T-helper 1 cell treated with Interleukin-12 subunit alpha and Interleukin-12 subunit beta and Interleukin-4 antibody, amounts not matched to agents 30 μg/mL and 1 μg/mL, for 36 hours (primary cell): ENCODE measurements around the gene PRM2.

Experiments
- H3K27ac Mint-ChIP-seq: one replicate; pipeline ENCODE4 v1.8.0; 2021; ENCODE audit warnings: mild to moderate bottlenecking, mixed read lengths
- H3K27me3 Mint-ChIP-seq: one replicate; pipeline ENCODE4 v1.8.0; 2021; ENCODE audit warnings: low read depth, mixed read lengths
- H3K36me3 Mint-ChIP-seq: one replicate; pipeline ENCODE4 v1.8.0; 2021; ENCODE audit warnings: low read depth, mixed read lengths
- H3K4me1 Mint-ChIP-seq: one replicate; pipeline ENCODE4 v1.8.0; 2021; ENCODE audit warnings: low read depth, mixed read lengths
- H3K4me3 Mint-ChIP-seq: one replicate; pipeline ENCODE4 v1.8.0; 2021; ENCODE audit warnings: mild to moderate bottlenecking, moderate library complexity, mixed read lengths
- H3K9me3 Mint-ChIP-seq: one replicate; pipeline ENCODE4 v1.8.0; 2021; ENCODE audit warnings: mixed read lengths

PRM2 gene

DNA sequence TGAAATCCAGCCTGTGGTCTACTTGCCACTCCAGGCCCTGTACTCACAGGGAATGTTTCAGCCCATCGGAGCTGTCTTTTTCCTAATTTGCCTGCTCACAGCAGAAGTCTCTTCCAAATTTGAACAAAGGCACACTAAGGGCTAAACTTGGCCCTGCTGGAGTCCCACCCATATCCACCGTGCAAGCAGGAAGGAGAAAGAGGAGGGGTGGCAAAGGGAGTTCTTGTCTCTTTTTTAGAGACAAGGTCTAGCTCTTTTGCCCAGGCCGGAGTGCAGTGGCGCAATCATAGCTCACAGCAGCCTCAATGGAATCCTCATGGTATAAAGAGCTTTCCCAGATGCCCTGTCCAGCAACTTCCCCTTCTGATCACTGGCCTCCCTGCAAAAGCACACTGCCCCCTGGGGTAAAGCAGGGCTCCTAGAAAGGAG is 7.6 kb upstream of the PRM2 start:
- Mint-ChIP-seq H3K27ac (no peak overlapping the region), H3K4me3 (no peak overlapping the region), H3K27me3 (peaks cover 35% of the 10 kb centered on the region)

DNA sequence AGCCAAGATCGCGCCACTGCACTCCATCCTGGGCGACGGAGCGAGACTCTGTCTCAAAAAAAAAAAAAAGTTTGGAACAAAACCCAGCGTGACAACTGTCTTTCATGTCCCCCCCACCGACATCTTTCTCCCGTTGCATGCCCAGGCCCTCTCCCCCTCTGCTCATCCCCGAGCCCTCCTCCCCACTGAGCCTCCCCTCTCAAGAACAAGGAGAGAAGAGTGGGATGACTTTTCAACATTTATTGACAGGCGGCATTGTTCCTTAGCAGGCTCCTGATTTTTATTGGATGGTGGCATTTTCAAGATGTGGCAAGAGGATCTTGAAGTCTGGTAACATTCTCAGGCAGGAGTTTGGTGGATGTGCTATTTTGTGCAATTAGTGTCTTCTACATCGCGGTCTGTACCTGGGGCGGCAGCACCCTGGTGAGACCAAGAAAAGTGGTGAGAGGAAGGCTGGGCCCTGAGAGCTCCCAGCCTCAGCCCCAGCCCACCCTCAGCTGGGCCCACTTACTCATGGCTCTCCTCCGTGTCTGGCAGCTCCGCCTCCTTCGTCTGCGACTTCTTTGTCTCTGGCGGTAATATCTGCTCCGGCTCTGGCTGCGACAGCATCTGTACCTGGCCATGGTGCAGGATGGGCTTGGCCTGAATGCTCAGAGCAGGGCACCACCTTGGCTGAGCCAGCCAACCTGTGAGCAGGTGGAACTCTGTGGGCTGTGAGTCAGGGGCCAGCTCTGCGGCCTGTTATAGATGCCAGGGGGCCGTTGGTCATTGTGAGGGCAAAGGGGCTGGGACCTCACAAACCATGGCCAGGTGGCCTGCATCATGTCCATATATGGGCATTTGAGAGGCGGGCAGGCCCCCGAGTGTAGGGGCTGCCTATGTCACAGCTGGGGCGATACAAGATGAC is 4.6 kb upstream of the PRM2 start, which contains the start of gene PRM1:
Gene PRM1, minus strand, starts transcription at position 715 of the 907 bp plus-strand sequence. Its CDS starts 92 bp downstream, at position 623.
- H3K4me1 Mint-ChIP-seq = no peaks in the 10 kb centered on the region
- no peaks in the 10 kb centered on the region for H3K36me3 Mint-ChIP-seq
- H3K27ac Mint-ChIP-seq = no peak within 1 kb of the TSS
- peaks cover 22% of the 10 kb centered on the region for H3K27me3 Mint-ChIP-seq
- H3K4me3 Mint-ChIP-seq = no peak within 1 kb of the TSS
- no peaks in the 10 kb centered on the region for H3K9me3 Mint-ChIP-seq

More for the DNA sequence above, 7.6 kb upstream of the PRM2 start:
- Mint-ChIP-seq H3K36me3 (no peaks in the 10 kb centered on the region), H3K9me3 (no peaks in the 10 kb centered on the region), H3K4me1 (peaks cover 5% of the 10 kb centered on the region)

DNA sequence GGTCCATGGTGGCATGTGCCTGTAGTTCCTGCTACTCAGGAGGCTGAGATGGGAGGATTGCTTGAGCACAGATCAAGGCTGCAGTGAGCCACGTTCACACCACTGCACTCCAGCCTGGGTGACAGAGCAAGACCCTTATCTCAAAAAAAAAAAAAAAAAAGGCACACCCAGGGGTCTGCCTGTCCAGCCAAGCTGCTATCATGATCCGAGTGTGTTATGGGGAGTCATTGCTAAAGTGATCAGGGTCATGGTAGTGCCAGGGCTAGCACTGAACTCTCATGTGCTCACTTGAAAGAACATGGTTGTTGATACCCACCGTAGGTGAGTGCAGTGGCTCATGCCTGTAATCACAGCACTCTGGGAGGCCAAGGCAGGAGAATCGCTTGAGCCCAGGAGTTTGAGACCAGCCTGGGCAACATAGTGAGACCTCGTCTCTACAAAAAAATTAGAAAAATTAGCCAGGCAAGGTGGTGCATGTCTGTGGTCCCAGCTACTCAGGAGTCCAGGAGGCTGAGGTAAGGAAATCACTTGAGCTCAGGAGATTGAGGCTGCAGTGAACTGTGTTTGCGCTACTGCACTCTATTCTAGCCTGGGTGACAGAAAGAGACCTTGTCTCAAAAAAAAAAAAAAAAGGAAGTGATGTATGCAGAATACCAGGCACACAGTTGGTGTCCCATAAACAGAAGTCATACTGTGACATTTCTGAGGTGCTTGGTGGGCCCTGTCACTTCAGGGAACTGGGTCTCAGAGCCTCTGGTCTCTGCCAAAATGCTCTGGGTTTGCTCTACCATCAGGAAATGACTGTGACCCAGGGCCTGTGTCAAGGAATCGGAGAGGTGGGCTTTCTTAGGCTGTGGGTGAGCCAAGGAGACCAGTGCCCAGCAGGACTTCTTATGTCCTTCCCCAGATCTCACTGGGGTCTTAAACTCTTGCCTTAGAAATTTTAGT is 2.7 kb upstream of the PRM2 start:
- Mint-ChIP-seq H3K36me3 (no peaks in the 10 kb centered on the region), H3K27ac (no peak overlapping the region)

GRCh38 chr16:11277607-11278337 is 1.5 kb upstream of the PRM2 start:
- Mint-ChIP-seq H3K4me3 (no peak overlapping the region), H3K4me1 (no peaks in the 10 kb centered on the region), H3K36me3 (no peaks in the 10 kb centered on the region), H3K9me3 (no peaks in the 10 kb centered on the region), H3K27ac (no peak overlapping the region), H3K27me3 (peaks cover 17% of the 10 kb centered on the region)

More for the DNA sequence above, 2.7 kb upstream of the PRM2 start:
- Mint-ChIP-seq H3K4me3 (no peak overlapping the region), H3K4me1 (no peaks in the 10 kb centered on the region), H3K9me3 (no peaks in the 10 kb centered on the region), H3K27me3 (peaks cover 24% of the 10 kb centered on the region)

DNA sequence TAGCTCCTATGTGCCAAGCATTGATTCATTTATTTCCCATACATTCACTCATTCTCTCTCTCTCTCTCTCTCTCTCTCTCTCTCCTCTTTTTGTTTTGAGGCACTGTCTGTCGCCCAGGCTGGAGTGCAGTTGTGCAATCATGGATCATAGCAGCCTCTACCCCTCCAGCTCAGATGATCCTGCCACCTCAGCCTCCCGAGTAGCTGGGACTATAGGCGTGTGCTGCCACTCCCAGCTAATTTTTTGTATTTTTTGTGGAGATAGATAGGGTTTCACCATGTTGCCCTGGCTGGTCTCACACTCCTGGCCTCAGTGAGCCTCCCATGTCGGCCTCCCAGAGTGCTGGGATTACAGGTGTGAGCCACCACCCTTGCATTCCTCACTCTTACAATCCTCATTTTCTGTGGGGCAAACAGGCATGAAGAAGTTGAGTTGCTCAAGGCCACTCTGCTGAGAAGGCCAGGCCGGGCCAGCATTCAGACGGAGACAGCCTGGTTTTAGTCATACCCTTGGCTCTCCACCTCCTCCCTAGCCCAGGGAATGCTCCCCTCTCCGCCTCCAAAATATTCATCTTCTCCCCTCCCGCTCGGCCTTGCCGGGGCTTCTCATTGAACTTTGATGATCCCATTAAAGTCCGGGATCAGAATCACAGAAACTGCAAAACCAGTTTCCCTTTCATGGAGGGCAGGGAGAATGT is 765 bp upstream of the PRM2 start:
- Mint-ChIP-seq H3K27ac (no peak overlapping the region), H3K27me3 (peaks cover 14% of the 10 kb centered on the region), H3K4me1 (no peaks in the 10 kb centered on the region), H3K36me3 (no peaks in the 10 kb centered on the region), H3K4me3 (no peak overlapping the region), H3K9me3 (no peaks in the 10 kb centered on the region)

DNA sequence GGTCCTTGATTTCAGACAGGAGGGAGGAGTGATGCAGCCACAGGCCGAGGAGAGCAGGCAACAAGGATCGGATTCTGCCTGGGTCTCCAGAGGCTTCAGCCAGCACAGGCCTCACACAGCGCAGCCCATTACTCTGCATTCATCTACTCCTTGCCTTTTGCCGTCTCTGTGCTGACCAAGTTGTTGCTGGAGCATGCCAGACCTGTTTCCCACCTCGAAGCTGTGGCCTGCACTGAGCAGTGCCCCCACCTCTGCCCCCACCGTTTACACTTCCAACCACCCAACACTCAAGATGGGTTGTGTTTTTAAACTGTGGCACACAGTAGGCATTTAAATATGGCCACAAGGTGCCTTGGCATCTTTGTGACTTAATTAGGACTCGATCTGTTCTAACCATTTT is 1.3 kb downstream of the PRM2 start:
- no peaks in the 10 kb centered on the region for H3K9me3 Mint-ChIP-seq
- H3K36me3 Mint-ChIP-seq = no peaks in the 10 kb centered on the region
- H3K27me3 Mint-ChIP-seq = peaks cover 15% of the 10 kb centered on the region
- no peak overlapping the region for H3K27ac Mint-ChIP-seq
- no peak overlapping the region for H3K4me3 Mint-ChIP-seq
- no peaks in the 10 kb centered on the region for H3K4me1 Mint-ChIP-seq

GRCh38 chr16:11273721-11274324 is 2.5 kb downstream of the PRM2 start:
- Mint-ChIP-seq H3K4me3 (no peak overlapping the region), H3K27ac (no peak overlapping the region), H3K4me1 (no peaks in the 10 kb centered on the region), H3K27me3 (peaks cover 12% of the 10 kb centered on the region), H3K36me3 (no peaks in the 10 kb centered on the region), H3K9me3 (no peaks in the 10 kb centered on the region)

- Mint-ChIP-seq H3K36me3 (no peaks in the 10 kb centered on the region), H3K4me3 (no peak within 1 kb of the TSS), H3K9me3 (no peaks in the 10 kb centered on the region), H3K27me3 (peaks cover 19% of the 10 kb centered on the region), H3K27ac (no peak within 1 kb of the TSS), H3K4me1 (no peaks in the 10 kb centered on the region)
These were observed 3.2 kb downstream of the PRM2 start, which contains the start of gene PRM3 for GRCh38 chr16:11272921-11273720. PRM3 (minus strand) TSS chr16:11273629; CDS start chr16:11273595, 34 bp downstream.

- Mint-ChIP-seq H3K4me1 (no peaks in the 10 kb centered on the region), H3K36me3 (no peaks in the 10 kb centered on the region), H3K9me3 (no peaks in the 10 kb centered on the region), H3K27ac (no peak overlapping the region), H3K4me3 (no peak overlapping the region), H3K27me3 (peaks cover 19% of the 10 kb centered on the region)
These were observed 3.8 kb downstream of the PRM2 start for GRCh38 chr16:11272484-11272883.

DNA sequence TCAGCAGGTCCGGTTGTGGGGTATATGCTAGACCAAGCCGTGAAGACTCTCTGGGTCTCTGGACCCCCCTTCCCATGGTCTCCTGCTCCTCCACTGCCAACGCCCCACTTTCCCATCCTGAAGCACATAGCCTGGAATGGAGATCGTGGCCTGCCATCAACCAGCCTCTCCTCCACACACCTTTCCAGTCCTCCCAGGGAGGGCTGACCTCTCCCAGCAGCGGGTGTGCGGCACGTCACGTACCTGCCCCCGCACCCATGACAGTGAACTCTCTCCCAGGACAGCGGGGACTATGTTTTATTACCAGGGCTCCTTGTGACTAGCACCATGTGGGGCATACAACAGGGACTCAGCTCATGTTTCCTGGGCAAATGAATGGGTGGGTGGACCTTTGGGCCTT is 4.7 kb downstream of the PRM2 start:
- no peaks in the 10 kb centered on the region for H3K4me1 Mint-ChIP-seq

GRCh38 chr16:11270602-11271162 is 5.6 kb downstream of the PRM2 start:
- no peaks in the 10 kb centered on the region for H3K9me3 Mint-ChIP-seq
- H3K27me3 Mint-ChIP-seq = peaks cover 17% of the 10 kb centered on the region
- H3K4me3 Mint-ChIP-seq = no peak overlapping the region
- no peaks in the 10 kb centered on the region for H3K36me3 Mint-ChIP-seq
- H3K4me1 Mint-ChIP-seq = no peaks in the 10 kb centered on the region
- no peak overlapping the region for H3K27ac Mint-ChIP-seq

More for the DNA sequence above, 4.7 kb downstream of the PRM2 start:
- H3K27ac Mint-ChIP-seq = no peak overlapping the region
- H3K4me3 Mint-ChIP-seq = no peak overlapping the region
- H3K36me3 Mint-ChIP-seq = no peaks in the 10 kb centered on the region
- H3K27me3 Mint-ChIP-seq = peaks cover 17% of the 10 kb centered on the region
- no peaks in the 10 kb centered on the region for H3K9me3 Mint-ChIP-seq

DNA sequence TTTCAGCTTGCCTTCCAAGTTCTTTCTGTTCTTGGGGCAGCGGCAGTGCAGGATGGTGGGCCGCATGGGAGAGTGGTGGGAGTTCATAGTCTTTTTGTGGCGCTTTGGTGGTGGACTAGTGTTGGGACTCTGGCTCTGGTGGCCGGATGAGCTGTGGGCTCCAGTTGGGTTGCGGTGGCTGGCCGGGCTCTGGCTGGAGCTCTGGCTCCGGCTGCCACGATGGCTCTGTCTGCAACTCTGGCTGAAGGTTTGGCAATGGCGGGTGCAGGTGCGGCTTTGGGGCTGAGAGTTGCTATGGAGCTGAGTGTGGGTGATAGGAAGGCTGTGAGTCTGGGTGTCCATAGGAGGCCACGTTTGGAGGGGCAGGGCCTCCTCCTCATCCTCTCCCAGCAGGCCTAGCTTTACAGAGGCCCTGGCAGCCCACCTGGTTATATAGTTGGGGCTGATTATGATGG is 7.3 kb downstream of the PRM2 start, which contains the start of gene TNP2:
Gene TNP2, minus strand, starts transcription at position 405 of the 455 bp plus-strand sequence. Its CDS starts 63 bp downstream, at position 342.
- no peaks in the 10 kb centered on the region for H3K36me3 Mint-ChIP-seq
- H3K4me3 Mint-ChIP-seq = no peak within 1 kb of the TSS
- peaks cover 12% of the 10 kb centered on the region for H3K27me3 Mint-ChIP-seq
- H3K9me3 Mint-ChIP-seq = no peaks in the 10 kb centered on the region
- H3K4me1 Mint-ChIP-seq = peaks cover 8% of the 10 kb centered on the region
- H3K27ac Mint-ChIP-seq = no peak within 1 kb of the TSS
